ENCODE results near the gene PTPRF. TPM values are rescaled to one million over a fixed set of nuclear protein-coding genes. Genes with fewer than 3 reads are reported as not detected.
"Not testable (repeated sequence)": the region's sequence is repeated elsewhere in the genome, so short reads cannot be mapped to it uniquely, and the experiment has no call there.

The PTPRF gene
- total and polyA plus RNA-seq, 8 donors: 123 to 279 (median 195) TPM

DNA sequence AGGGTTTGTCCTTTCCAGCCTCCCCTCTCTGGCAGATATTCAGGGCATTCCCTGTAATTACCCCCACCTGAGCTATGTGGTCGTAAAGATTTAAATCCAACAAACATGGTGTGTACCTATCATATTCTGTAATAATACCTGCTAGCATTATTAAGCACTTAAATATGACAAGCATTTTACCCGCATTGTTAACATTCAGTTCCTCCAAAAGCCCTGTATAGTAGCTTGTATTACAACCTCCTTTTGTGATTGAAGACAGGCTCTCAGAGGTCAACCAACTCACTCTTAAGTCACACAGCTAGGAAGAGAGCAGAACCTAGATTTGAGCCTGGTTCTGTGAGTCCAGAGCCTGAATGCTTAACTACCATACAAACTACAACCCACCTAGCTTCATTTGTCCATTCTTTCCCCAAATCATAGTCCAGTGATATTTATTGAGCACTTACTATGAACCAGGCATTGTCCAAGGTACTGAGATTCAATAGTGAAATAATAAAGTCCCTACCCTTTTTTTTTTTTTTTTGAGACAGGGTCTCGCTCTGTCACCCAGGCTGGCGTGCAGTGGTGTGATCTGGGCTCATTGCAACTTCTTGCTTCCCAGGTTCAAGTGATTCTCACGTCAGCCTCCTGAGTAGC is 105.4 kb downstream of the PTPRF start:
- Histone ChIP-seq H3K27ac (no peak overlapping the region), H3K36me3 (no peaks in the 10 kb centered on the region), H3K27me3 (no peaks in the 10 kb centered on the region), H3K4me1 (no peaks in the 10 kb centered on the region), H3K9me3 (no peaks in the 10 kb centered on the region), H3K4me3 (no peak overlapping the region)
- no peak for ATAC-seq
- intact Hi-C loops (cut with DNase I): no loop called here
- no peak for TF ChIP-seq CTCF (IDR thresholded peaks at IDR 0.05)
- no peak for DNase-seq

DNA sequence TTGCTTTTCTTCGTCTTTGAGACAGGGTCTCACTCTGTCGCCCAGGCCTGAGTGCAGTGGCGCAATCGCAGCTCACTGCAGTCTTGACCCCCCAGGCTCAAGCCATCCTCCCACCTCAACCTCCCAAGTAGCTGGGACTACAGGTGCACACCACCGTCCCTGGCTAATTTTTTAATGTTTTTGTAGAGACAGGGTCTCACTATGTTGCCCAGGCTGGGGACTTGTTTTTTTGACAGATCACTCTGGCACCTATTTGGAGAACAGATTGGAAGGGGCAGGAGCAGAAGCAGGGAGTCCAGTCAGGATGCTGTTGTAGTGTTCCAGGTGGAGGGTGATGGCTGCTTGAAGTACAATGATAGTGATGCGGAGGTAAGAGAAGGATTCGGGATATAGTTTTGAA is 106.6 kb downstream of the PTPRF start:
- no peak for TF ChIP-seq CTCF (IDR thresholded peaks at IDR 0.05)
- intact Hi-C loops (cut with DNase I): no loop called here
- ATAC-seq: no peak
- Histone ChIP-seq H3K9me3 (no peaks in the 10 kb centered on the region), H3K36me3 (no peaks in the 10 kb centered on the region), H3K27ac (no peak overlapping the region), H3K4me1 (no peaks in the 10 kb centered on the region), H3K27me3 (no peaks in the 10 kb centered on the region), H3K4me3 (no peak overlapping the region)
- DNase-seq: no peak

GRCh38 chr1:43638381-43638780 is 107.7 kb downstream of the PTPRF start:
- H3K27me3 ChIP-seq; H3K4me3 ChIP-seq; H3K27ac ChIP-seq; ATAC-seq; H3K9me3 ChIP-seq; DNase-seq; H3K4me1 ChIP-seq; H3K36me3 ChIP-seq; intact Hi-C loops (cut with DNase I): not testable (repeated sequence)

- ATAC-seq (peak; percentile 61), DNase-seq (no peak)
- no peak for TF ChIP-seq CTCF (IDR thresholded peaks at IDR 0.05)
- Histone ChIP-seq H3K9me3 (no peaks in the 10 kb centered on the region), H3K4me1 (no peaks in the 10 kb centered on the region), H3K27ac (no peak overlapping the region), H3K27me3 (no peaks in the 10 kb centered on the region), H3K36me3 (no peaks in the 10 kb centered on the region), H3K4me3 (no peak overlapping the region)
- intact Hi-C loops (cut with DNase I): no loop called here
Measured at GRCh38 chr1:43639976-43640794, 109.5 kb downstream of the PTPRF start.

DNA sequence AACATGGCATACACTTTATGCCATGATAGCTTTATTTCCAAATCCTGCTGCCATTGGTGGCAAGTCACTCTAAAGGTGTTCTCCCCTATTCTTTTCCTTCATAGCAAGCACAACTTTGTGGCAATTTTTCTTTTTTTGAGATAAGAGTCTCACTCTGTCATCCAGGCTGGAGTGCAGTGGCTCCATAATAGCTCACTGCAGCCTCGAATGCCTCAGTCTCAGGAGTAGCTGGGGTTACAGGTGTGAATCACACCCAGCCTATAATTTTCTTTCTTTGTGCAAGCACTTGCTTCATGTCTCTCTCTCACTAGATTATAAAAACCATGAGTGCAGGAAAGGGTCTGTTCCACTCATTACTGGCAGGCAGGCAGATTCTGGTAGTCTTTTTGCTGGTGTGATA is 113.9 kb downstream of the PTPRF start:
- intact Hi-C loops (cut with DNase I): no loop called here
- H3K27me3 ChIP-seq: no peaks in the 10 kb centered on the region
- H3K4me3 ChIP-seq: no peak overlapping the region
- DNase-seq (no peak), ATAC-seq (no peak)
- H3K36me3 ChIP-seq: no peaks in the 10 kb centered on the region
- no peak for TF ChIP-seq CTCF (IDR thresholded peaks at IDR 0.05)
- H3K9me3 ChIP-seq: no peaks in the 10 kb centered on the region
- H3K27ac ChIP-seq: no peak overlapping the region
- peaks cover 0 to 7% of the 10 kb centered on the region in 2 donors for H3K4me1 ChIP-seq

Data from left lung (tissue), 10 donors.